Measurements from ENCODE around the gene BTG2.

The BTG2 gene

GRCh38 chr1:203326830-203327683 lies 21.7 kb downstream of the BTG2 start:
- no peak for TF ChIP-seq CTCF (IDR thresholded peaks at IDR 0.05; ENCODE audit: low read depth, low read length)
- DNase-seq (ENCODE audit: extremely low read depth, low read depth), result peak; percentile 49

GRCh38 chr1:203327684-203328457 lies 22.6 kb downstream of the BTG2 start:
- peak; percentile 46 for TF ChIP-seq CTCF (IDR thresholded peaks at IDR 0.05; ENCODE audit: low read depth, low read length)
- DNase-seq (ENCODE audit: extremely low read depth, low read depth), result no peak

- DNase-seq (ENCODE audit: extremely low read depth, low read depth), result no peak
These were observed 23.4 kb downstream of the BTG2 start for GRCh38 chr1:203328714-203329122.

GRCh38 chr1:203331224-203331623 lies 25.9 kb downstream of the BTG2 start:
- no peak for TF ChIP-seq CTCF (IDR thresholded peaks at IDR 0.05; ENCODE audit: low read depth, low read length)
- DNase-seq (ENCODE audit: extremely low read depth, low read depth), result no peak

More at GRCh38 chr1:203328714-203329122, 23.4 kb downstream of the BTG2 start:
- no peak for TF ChIP-seq CTCF (IDR thresholded peaks at IDR 0.05; ENCODE audit: low read depth, low read length)

- TF ChIP-seq CTCF (IDR thresholded peaks at IDR 0.05; ENCODE audit: low read depth, low read length), result no peak
- no peak for DNase-seq (ENCODE audit: extremely low read depth, low read depth)
These were observed 30.2 kb downstream of the BTG2 start for GRCh38 chr1:203335503-203335902.

- DNase-seq (ENCODE audit: extremely low read depth, low read depth), result no peak
- TF ChIP-seq CTCF (IDR thresholded peaks at IDR 0.05; ENCODE audit: low read depth, low read length), result no peak
These were observed 30.8 kb downstream of the BTG2 start for GRCh38 chr1:203336097-203336496.
